ENCODE measurements around the gene NKX2-1. TPM values are rescaled to one million over a fixed set of nuclear protein-coding genes. Genes with fewer than 3 reads are reported as not detected.

Gene NKX2-1
- polyA plus RNA-seq, 1 of the 3 experiments (the other 2 are of a cell fraction) = not detected

DNA sequence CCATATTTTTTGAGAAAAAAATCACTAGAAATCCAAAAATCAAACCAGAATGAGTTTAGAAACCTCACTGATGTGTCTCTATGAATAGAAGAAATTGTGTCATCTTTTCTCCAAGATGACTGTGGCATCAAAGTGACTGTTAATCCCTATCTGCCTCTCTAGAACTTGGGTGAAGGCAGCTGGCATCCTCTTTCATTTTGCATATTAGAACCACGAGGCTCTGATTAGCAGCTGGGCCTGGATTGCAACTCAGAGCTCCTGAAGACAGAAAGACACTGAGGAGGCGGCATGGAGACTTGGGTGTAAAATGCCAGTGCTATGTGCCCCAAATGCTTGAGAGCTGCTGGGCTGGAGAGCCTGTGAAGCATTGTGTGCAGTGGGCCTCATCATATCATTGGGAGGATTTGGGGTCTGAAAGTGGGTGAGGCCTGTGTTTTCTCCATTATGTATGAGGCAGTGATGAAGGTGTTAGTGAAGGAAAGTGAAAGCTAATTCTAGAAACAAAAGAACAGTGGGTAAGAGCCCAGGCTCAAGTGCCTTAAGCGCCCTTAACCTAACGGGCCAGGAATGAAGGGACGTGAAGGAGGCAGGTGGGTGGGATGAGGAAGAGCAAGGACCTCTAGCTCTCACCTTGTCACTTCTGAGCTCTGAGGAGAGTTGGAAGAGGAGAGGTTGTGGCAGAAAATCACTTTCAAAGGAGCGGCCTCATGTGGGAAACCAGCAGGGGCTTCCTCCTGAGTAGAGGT, 36.1 kb upstream of the NKX2-1 start:
- no peaks in the 10 kb centered on the region for H3K79me2 ChIP-seq (ENCODE audit: insufficient read depth)
- H3K4me3 ChIP-seq (ENCODE audit: low read depth in 2 of 2, low read length in 1 of 2) = no peak overlapping the region
- no peaks in the 10 kb centered on the region for H3K4me1 ChIP-seq (ENCODE audit: control insufficient read depth in 1 of 2, insufficient read depth in 2 of 2, low read depth in 1 of 2, low read length in 1 of 2)
- 31% methylated on average over 5 of the region's 6 CpGs for WGBS (ENCODE audit: low lambda C conversion rate)
- no peaks in the 10 kb centered on the region for H3K9me3 ChIP-seq
- CTCF ChIA-PET = interaction anchor here (0.6 to 5.2 kb wide), 5 partner anchors 10 to 49 kb away, joined by 3 to 29 read pairs (median 5); no protein-coding TSS in a partner anchor
- no peak for TF ChIP-seq POLR2AphosphoS5 (IDR thresholded peaks at IDR 0.05; ENCODE audit: low read depth, low read length)
- no peak for TF ChIP-seq GABPA (IDR thresholded peaks at IDR 0.05; ENCODE audit: low read depth)
- TF ChIP-seq RXRA (IDR thresholded peaks at IDR 0.05; ENCODE audit: borderline replicate concordance, low read depth) = no peak
- TF ChIP-seq, protein P1, sequence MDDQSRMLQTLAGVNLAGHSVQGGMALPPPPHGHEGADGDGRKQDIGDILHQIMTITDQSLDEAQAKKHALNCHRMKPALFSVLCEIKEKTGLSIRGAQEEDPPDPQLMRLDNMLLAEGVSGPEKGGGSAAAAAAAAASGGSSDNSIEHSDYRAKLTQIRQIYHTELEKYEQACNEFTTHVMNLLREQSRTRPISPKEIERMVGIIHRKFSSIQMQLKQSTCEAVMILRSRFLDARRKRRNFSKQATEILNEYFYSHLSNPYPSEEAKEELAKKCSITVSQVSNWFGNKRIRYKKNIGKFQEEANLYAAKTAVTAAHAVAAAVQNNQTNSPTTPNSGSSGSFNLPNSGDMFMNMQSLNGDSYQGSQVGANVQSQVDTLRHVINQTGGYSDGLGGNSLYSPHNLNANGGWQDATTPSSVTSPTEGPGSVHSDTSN (IDR thresholded peaks at IDR 0.05) = no peak
- TF ChIP-seq CHD2 (IDR thresholded peaks at IDR 0.05; ENCODE audit: low read length, partially characterized antibody) = no peak
- TF ChIP-seq TCF12 (IDR thresholded peaks at IDR 0.05) = no peak
- TF ChIP-seq EZH2phosphoT487 (IDR thresholded peaks at IDR 0.05; ENCODE audit: borderline replicate concordance, low read depth) = no peak
- TF ChIP-seq TEAD4 (IDR thresholded peaks at IDR 0.05; ENCODE audit: borderline replicate concordance, insufficient read depth) = no peak
- TF ChIP-seq, protein P2, sequence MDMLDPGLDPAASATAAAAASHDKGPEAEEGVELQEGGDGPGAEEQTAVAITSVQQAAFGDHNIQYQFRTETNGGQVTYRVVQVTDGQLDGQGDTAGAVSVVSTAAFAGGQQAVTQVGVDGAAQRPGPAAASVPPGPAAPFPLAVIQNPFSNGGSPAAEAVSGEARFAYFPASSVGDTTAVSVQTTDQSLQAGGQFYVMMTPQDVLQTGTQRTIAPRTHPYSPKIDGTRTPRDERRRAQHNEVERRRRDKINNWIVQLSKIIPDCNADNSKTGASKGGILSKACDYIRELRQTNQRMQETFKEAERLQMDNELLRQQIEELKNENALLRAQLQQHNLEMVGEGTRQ (IDR thresholded peaks at IDR 0.05; ENCODE audit: borderline replicate concordance, low read depth, low read length) = no peak
- TF ChIP-seq ELF1 (IDR thresholded peaks at IDR 0.05) = no peak
- TF ChIP-seq NFIC (IDR thresholded peaks at IDR 0.05; ENCODE audit: borderline replicate concordance) = no peak
- TF ChIP-seq FOXJ3 (CRISPR knock-in tag; IDR thresholded peaks at IDR 0.05) = no peak
- TF ChIP-seq, protein P3, sequence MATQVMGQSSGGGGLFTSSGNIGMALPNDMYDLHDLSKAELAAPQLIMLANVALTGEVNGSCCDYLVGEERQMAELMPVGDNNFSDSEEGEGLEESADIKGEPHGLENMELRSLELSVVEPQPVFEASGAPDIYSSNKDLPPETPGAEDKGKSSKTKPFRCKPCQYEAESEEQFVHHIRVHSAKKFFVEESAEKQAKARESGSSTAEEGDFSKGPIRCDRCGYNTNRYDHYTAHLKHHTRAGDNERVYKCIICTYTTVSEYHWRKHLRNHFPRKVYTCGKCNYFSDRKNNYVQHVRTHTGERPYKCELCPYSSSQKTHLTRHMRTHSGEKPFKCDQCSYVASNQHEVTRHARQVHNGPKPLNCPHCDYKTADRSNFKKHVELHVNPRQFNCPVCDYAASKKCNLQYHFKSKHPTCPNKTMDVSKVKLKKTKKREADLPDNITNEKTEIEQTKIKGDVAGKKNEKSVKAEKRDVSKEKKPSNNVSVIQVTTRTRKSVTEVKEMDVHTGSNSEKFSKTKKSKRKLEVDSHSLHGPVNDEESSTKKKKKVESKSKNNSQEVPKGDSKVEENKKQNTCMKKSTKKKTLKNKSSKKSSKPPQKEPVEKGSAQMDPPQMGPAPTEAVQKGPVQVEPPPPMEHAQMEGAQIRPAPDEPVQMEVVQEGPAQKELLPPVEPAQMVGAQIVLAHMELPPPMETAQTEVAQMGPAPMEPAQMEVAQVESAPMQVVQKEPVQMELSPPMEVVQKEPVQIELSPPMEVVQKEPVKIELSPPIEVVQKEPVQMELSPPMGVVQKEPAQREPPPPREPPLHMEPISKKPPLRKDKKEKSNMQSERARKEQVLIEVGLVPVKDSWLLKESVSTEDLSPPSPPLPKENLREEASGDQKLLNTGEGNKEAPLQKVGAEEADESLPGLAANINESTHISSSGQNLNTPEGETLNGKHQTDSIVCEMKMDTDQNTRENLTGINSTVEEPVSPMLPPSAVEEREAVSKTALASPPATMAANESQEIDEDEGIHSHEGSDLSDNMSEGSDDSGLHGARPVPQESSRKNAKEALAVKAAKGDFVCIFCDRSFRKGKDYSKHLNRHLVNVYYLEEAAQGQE (IDR thresholded peaks at IDR 0.05; ENCODE audit: low read depth, low read length) = no peak
- no peak for TF ChIP-seq SIN3A (IDR thresholded peaks at IDR 0.05; ENCODE audit: borderline replicate concordance, low read depth, low read length)
- TF ChIP-seq JUND (IDR thresholded peaks at IDR 0.05) = no peak
- TF ChIP-seq TAF1 (IDR thresholded peaks at IDR 0.05; ENCODE audit: borderline replicate concordance, low read depth, low read length) = no peak
- no peak for TF ChIP-seq GATA2 (CRISPR knock-in tag; IDR thresholded peaks at IDR 0.05)
- no peaks in the 10 kb centered on the region for H3K9me2 ChIP-seq
- POLR2A ChIA-PET = no interaction called here
- no peak overlapping the region for H3K4me2 ChIP-seq
- H3K9ac ChIP-seq = no peak overlapping the region
- no peak for DNase-seq
- no peaks in the 10 kb centered on the region for H3K36me3 ChIP-seq (replicated peaks in 1 of 2; ENCODE audit: control insufficient read depth in 1 of 2, insufficient read depth in 2 of 2, low read length in 1 of 2)
- H3F3A ChIP-seq (replicated peaks; ENCODE audit: insufficient read depth) = no peaks in the 10 kb centered on the region
- H2AFZ ChIP-seq (ENCODE audit: low read depth) = no peak overlapping the region
- H3K27me3 ChIP-seq (ENCODE audit: insufficient read depth) = peaks cover 19% of the 10 kb centered on the region; the same call in 1 of the 2 replicates
- H3K27ac ChIP-seq (ENCODE audit: low read depth in 2 of 2, low read length in 1 of 2) = no peak overlapping the region
- no peaks in the 10 kb centered on the region for H4K20me1 ChIP-seq (ENCODE audit: insufficient read depth)

Data from SK-N-SH (cell line).